Uterus (tissue), 4 donors: ENCODE results near the gene COL5A1. TPM values are rescaled to one million over a fixed set of nuclear protein-coding genes. Genes with fewer than 3 reads are reported as not detected.

Source experiments
- DNase-seq, 2 donors: peaks; one replicate each; pipeline ENCODE4 v3.0.0-alpha.2; 2019 to 2020
- H3K27ac ChIP-seq, 2 donors: fragments of 200-600 bp; sonication (generic); 1 replicate in 1 of 2; 2 replicates in 1 of 2; pipeline ENCODE4 v1.5.1; 2016 to 2018
- H3K27me3 ChIP-seq, 2 donors: fragments of 200-600 bp; sonication (generic); one replicate each; pipeline ENCODE4 v1.5.1; 2018 to 2019; ENCODE audit warnings: control low read depth in 1 of 2
- H3K36me3 ChIP-seq, 2 donors: fragments of 200-600 bp; sonication (generic); one replicate each; pipeline ENCODE4 v1.5.1; 2019; ENCODE audit warnings: control low read depth in 1 of 2
- H3K4me1 ChIP-seq, 2 donors: fragments of 200-600 bp; sonication (generic); one replicate each; pipeline ENCODE4 v1.5.1; 2018 to 2019; ENCODE audit warnings: control low read depth in 1 of 2
- H3K4me3 ChIP-seq, 2 donors: fragments of 200-600 bp; sonication (generic); 1 replicate in 1 of 2; 2 replicates in 1 of 2; pipeline ENCODE4 v1.5.1; 2018 to 2019; ENCODE audit warnings: mild to moderate bottlenecking in 1 of 2
- H3K9me3 ChIP-seq, 2 donors: fragments of 200-600 bp; sonication (generic); one replicate each; pipeline ENCODE4 v1.5.1; 2019; ENCODE audit warnings: control low read depth in 1 of 2
- POLR2A ChIP-seq, 2 donors: fragments of 450-650 bp; IDR thresholded peaks; one replicate each; pipeline ENCODE4 v1.6.1; 2016; ENCODE audit warnings: antibody characterized with exemption in 2 of 2, mild to moderate bottlenecking in 1 of 2, moderate library complexity in 1 of 2
- intact Hi-C: fragments of 100-400 bp; cut with DNase I; formaldehyde crosslinking; loops from one replicate; pipeline ENCODE4 v1.15.1; 2023; ENCODE audit warnings: low total_unique reads
- total RNA-seq, 4 donors: library from RNA; depleted of rRNA in 3 of 4; stranded (reverse); fragments of >200 nt in 3 of 4; gene quantifications; one replicate each; pipeline versions ENCODE4 v1.1.0 to v1.2.4, GENCODE V29; 2014 to 2023
- TF ChIP-seq, protein P1 (sequence below), 4 experiments: fragments of 200-600 bp in 2 of 4; fragments of 450-650 bp in 2 of 4; sonication (generic) in 2 of 4; IDR thresholded peaks; one replicate each; pipeline ENCODE4 v1.5.1; 2016 to 2019; ENCODE audit warnings: antibody characterized with exemption in 4 of 4, mild to moderate bottlenecking in 2 of 4, moderate library complexity in 1 of 4
- donor health status: DM: yes; HTN: yes; CAD: no.

The COL5A1 gene
- total RNA-seq, 4 donors from 2014 or later: 21.2 to 604 (median 129) TPM

DNA sequence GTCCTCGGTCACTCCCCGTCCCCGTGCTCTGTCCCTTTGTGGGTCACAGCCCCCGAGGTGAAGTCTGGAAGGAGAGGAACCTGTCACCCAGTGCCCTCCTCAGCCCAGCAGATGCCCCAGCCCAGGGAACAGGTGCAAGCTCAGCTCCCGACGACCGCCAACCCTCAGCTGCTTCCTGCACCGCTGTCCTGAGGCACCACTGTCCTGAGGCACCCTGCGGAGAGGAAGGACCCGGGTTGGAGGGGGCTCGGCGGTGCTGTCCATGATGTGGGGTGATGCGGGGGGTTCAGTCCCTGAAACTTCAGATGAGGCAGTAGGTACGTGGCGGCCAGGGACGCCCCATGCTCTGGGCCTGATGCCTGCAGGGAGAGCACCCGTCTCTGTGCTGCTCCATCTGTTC is 81.4 kb downstream of the COL5A1 start:
- no peaks in the 10 kb centered on the region for H3K4me1 ChIP-seq
- no peak for TF ChIP-seq POLR2A (IDR thresholded peaks at IDR 0.05)
- TF ChIP-seq, protein P1, sequence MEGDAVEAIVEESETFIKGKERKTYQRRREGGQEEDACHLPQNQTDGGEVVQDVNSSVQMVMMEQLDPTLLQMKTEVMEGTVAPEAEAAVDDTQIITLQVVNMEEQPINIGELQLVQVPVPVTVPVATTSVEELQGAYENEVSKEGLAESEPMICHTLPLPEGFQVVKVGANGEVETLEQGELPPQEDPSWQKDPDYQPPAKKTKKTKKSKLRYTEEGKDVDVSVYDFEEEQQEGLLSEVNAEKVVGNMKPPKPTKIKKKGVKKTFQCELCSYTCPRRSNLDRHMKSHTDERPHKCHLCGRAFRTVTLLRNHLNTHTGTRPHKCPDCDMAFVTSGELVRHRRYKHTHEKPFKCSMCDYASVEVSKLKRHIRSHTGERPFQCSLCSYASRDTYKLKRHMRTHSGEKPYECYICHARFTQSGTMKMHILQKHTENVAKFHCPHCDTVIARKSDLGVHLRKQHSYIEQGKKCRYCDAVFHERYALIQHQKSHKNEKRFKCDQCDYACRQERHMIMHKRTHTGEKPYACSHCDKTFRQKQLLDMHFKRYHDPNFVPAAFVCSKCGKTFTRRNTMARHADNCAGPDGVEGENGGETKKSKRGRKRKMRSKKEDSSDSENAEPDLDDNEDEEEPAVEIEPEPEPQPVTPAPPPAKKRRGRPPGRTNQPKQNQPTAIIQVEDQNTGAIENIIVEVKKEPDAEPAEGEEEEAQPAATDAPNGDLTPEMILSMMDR (IDR thresholded peaks at IDR 0.05): no peak
- H3K4me3 ChIP-seq: no peak overlapping the region
- intact Hi-C loops: no loop called here
- H3K36me3 ChIP-seq: no peaks in the 10 kb centered on the region
- H3K27me3 ChIP-seq: no peaks in the 10 kb centered on the region
- H3K27ac ChIP-seq: no peak overlapping the region
- DNase-seq: no peak
- no peaks in the 10 kb centered on the region for H3K9me3 ChIP-seq

DNA sequence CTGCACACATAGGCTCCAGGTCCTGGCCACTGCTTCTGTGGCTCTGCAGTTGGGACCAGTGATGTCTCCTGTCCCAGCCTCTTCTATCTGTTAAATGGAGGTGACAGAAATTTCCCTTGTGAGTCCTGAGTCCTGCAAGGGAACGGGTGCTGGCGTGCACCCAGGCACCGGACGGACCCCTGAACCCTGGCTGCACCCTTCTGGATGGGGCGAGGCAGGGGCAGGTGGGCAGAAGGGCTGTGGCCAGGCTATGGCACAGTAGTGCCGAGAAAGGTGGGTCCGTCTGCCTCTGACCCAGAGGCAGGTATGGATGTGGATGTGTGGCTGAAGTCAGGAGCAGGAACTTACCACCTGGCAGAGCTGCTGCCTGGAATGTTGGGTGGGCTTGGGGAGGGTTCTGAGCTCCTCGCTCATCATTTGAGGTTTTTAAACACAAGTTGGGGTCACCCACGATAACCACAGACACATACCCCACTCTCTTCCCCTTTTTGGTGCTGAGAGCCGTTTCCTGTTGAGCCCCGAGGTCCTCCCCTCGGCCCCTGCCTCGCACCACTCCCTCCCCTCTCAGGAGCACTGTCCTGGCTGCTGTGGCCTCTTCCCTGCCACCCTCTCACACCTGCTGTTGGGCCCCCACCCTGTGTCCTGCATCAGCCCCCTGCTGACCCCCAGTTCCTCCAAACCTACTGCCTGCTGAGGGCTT is 82.0 kb downstream of the COL5A1 start:
- no peaks in the 10 kb centered on the region for H3K27me3 ChIP-seq
- no peak overlapping the region for H3K27ac ChIP-seq
- H3K4me3 ChIP-seq: no peak overlapping the region
- no peaks in the 10 kb centered on the region for H3K9me3 ChIP-seq
- intact Hi-C loops: no loop called here
- no peaks in the 10 kb centered on the region for H3K36me3 ChIP-seq
- TF ChIP-seq, protein P1 (IDR thresholded peaks at IDR 0.05): no peak
- TF ChIP-seq POLR2A (IDR thresholded peaks at IDR 0.05): no peak
- no peak for DNase-seq
- no peaks in the 10 kb centered on the region for H3K4me1 ChIP-seq

- no peak for DNase-seq
Observed at GRCh38 chr9:134724202-134724911, 82.8 kb downstream of the COL5A1 start.

DNA sequence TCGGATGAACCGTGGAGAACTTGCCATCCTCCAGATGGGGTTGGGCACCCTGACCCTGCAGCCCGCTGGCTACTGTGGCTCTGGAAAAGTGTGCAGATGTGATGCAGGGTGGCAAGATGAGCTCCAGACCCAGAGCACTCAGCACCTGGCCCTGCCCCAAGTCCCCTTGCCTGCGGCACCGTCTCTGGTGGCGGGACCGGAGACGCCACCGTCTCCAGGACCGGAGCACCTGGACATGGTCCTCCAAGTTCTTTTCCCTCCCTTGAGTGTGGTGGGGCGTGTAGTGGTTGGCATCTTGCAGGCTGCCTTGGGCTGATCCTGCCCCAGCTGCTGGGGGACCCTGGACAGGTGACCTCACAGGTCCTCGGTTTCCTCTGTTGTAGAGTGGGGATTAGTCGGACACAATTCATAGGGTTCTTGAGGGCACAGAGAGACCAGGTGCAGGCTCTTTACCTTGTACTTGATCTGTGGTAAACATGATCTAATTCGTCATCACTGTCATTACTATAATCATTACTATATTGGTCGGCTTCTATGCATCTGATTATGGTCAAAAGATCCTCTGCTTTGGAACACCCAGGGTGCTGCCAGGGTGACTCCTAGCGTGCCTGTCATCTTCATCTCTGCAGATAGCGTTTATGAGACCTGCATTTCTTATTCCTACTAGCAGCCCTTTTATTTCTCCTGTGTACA is 83.5 kb downstream of the COL5A1 start:
- no peak for TF ChIP-seq POLR2A (IDR thresholded peaks at IDR 0.05)
- TF ChIP-seq, protein P1 (IDR thresholded peaks at IDR 0.05): no peak
- Histone ChIP-seq H3K4me1 (no peaks in the 10 kb centered on the region), H3K9me3 (no peaks in the 10 kb centered on the region), H3K27me3 (no peaks in the 10 kb centered on the region), H3K4me3 (no peak overlapping the region), H3K27ac (no peak overlapping the region), H3K36me3 (no peaks in the 10 kb centered on the region)
- intact Hi-C loops: no loop called here
- DNase-seq: no peak

More at GRCh38 chr9:134724202-134724911, 82.8 kb downstream of the COL5A1 start:
- intact Hi-C loops: no loop called here
- no peak overlapping the region for H3K4me3 ChIP-seq
- H3K36me3 ChIP-seq: no peaks in the 10 kb centered on the region
- H3K4me1 ChIP-seq: no peaks in the 10 kb centered on the region
- no peaks in the 10 kb centered on the region for H3K9me3 ChIP-seq
- no peak overlapping the region for H3K27ac ChIP-seq
- TF ChIP-seq, protein P1 (IDR thresholded peaks at IDR 0.05): no peak
- TF ChIP-seq POLR2A (IDR thresholded peaks at IDR 0.05): no peak
- H3K27me3 ChIP-seq: no peaks in the 10 kb centered on the region

- intact Hi-C loops: no loop called here
- no peak overlapping the region for H3K4me3 ChIP-seq
- TF ChIP-seq, protein P1 (IDR thresholded peaks at IDR 0.05): no peak
- no peak for TF ChIP-seq POLR2A (IDR thresholded peaks at IDR 0.05)
Observed at GRCh38 chr9:134725605-134725940, 84.0 kb downstream of the COL5A1 start.

More at GRCh38 chr9:134725605-134725940, 84.0 kb downstream of the COL5A1 start:
- H3K4me1 ChIP-seq: no peaks in the 10 kb centered on the region
- no peaks in the 10 kb centered on the region for H3K27me3 ChIP-seq
- no peaks in the 10 kb centered on the region for H3K36me3 ChIP-seq
- H3K27ac ChIP-seq: no peak overlapping the region
- no peaks in the 10 kb centered on the region for H3K9me3 ChIP-seq
- DNase-seq: no peak
